A549 (cell line): Measurements from ENCODE around the gene NCOA5.

Experiments used
- BHLHE40 ChIP-seq: IDR thresholded peaks from 2 replicates; pipeline ENCODE4 v1.6.1; 2012; ENCODE audit warnings: low read depth, low read length, inconsistent platforms
- CEBPB ChIP-seq, 2 experiments: fragments of >200 bp in 1 of 2; sonication (Bioruptor Twin) in 1 of 2; formaldehyde crosslinking in 1 of 2; IDR thresholded peaks; 2 replicates each; pipeline ENCODE4 v1.6.1; 2012 to 2016
- CHD2 ChIP-seq: fragments of 150-350 bp; IDR thresholded peaks from 2 replicates; pipeline ENCODE4 v1.6.1; 2014; ENCODE audit warnings: low read length; ENCODE audit not compliant: partially characterized antibody
- CTCF ChIP-seq: fragments of >200 bp; sonication (Bioruptor Twin); formaldehyde crosslinking; IDR thresholded peaks from 3 replicates; pipeline ENCODE4 v1.5.1; 2016
- ELK1 ChIP-seq: fragments of 150-350 bp; IDR thresholded peaks from 2 replicates; pipeline ENCODE4 v1.6.1; 2014; ENCODE audit warnings: low read depth, mild to moderate bottlenecking, low read length
- JUNB ChIP-seq: fragments of >200 bp; sonication (Bioruptor Twin); formaldehyde crosslinking; IDR thresholded peaks from 2 replicates; pipeline ENCODE4 v1.6.1; 2016
- MAZ ChIP-seq: fragments of 150-350 bp; IDR thresholded peaks from 2 replicates; pipeline ENCODE4 v1.6.1; 2014; ENCODE audit warnings: antibody characterized with exemption, low read depth, low read length, borderline replicate concordance
- POLR2A ChIP-seq: IDR thresholded peaks from 2 replicates; pipeline ENCODE4 v1.6.1; 2012; ENCODE audit warnings: mild to moderate bottlenecking, low read length
- POLR2AphosphoS2 ChIP-seq: conservative IDR thresholded peaks from 2 replicates; pipeline ENCODE4 v1.6.1; 2012; ENCODE audit warnings: low read length, improper control_type of control experiment, inconsistent platforms
- RAD21 ChIP-seq, 2 experiments: fragments of >200 bp in 1 of 2; sonication (Bioruptor Twin) in 1 of 2; formaldehyde crosslinking in 1 of 2; IDR thresholded peaks in 1 of 2; conservative IDR thresholded peaks in 1 of 2; 2 replicates in 1 of 2; 3 replicates in 1 of 2; pipeline ENCODE4 v1.6.1; 2012 to 2018; ENCODE audit warnings: inconsistent platforms in 1 of 2
- REST ChIP-seq: fragments of 200-600 bp; sonication (generic); IDR thresholded peaks from 2 replicates; pipeline ENCODE4 v1.6.1; 2016; ENCODE audit warnings: antibody characterized with exemption, mild to moderate bottlenecking, moderate library complexity
- SMC3 ChIP-seq: fragments of >200 bp; sonication (Bioruptor Twin); formaldehyde crosslinking; IDR thresholded peaks from 3 replicates; pipeline ENCODE4 v1.6.1; 2018; ENCODE audit warnings: inconsistent platforms

- TF ChIP-seq RAD21 (conservative IDR thresholded peaks at IDR 0.05 in 1 of 2, IDR thresholded peaks at IDR 0.05 in 1 of 2), result no peak
- TF ChIP-seq POLR2A, result no peak
- TF ChIP-seq CTCF, result no peak
- TF ChIP-seq ELK1, result no peak
- TF ChIP-seq CHD2, result no peak
- no peak for TF ChIP-seq REST
- no peak for TF ChIP-seq BHLHE40
- no peak for TF ChIP-seq CEBPB (IDR thresholded peaks at IDR 0.05)
- no peak for TF ChIP-seq SMC3
- TF ChIP-seq MAZ, result no peak
- no peak for TF ChIP-seq JUNB
- TF ChIP-seq POLR2AphosphoS2, result no peak
Observed at GRCh38 chr20:46031014-46031569, 58.7 kb downstream of the NCOA5 start.
